Caco-2 (cell line): ENCODE measurements around the gene GRIK4. TPM values are rescaled to one million over a fixed set of nuclear protein-coding genes. Genes with fewer than 3 reads are reported as not detected.

ENCODE experiments used
- BruUV-seq: library from RNA; stranded (reverse); fragments of 400-500 nt; replicated peaks from 2 replicates; lab custom pipeline; 2021; lab: Mats Ljungman, UMichigan
- CTCF ChIA-PET: fragments of 300-600 bp; sonication (Branson Sonifier 250); formaldehyde crosslinking; loops from one replicate; lab custom pipeline; 2022; ENCODE audit warnings: antibody characterized with exemption; lab: Charles Lee
- POLR2A ChIA-PET: fragments of 300-600 bp; sonication (Branson Sonifier 250); formaldehyde crosslinking; loops from one replicate; lab custom pipeline; 2022; ENCODE audit warnings: antibody characterized with exemption; lab: Charles Lee
- DNase-seq, 2 experiments: peaks; one replicate each; pipeline versions ENCODE4 v3.0.0 to v3.0.0-alpha.2; 2020 to 2022
- H3K27me3 ChIP-seq: replicated peaks from 2 replicates; pipeline ENCODE4 v1.6.0; 2011; ENCODE audit warnings: low read length; ENCODE audit not compliant: control insufficient read depth, insufficient read depth
- H3K36me3 ChIP-seq: 2 replicates; pipeline ENCODE4 v1.5.1; 2011; ENCODE audit warnings: low read length; ENCODE audit not compliant: control insufficient read depth, insufficient read depth
- H3K4me1 ChIP-seq: fragments of 250-450 bp; sonication (Bioruptor Pico); 2 replicates; pipeline ENCODE4 v1.5.1; 2020; ENCODE audit warnings: mild to moderate bottlenecking
- H3K4me3 ChIP-seq: 2 replicates; pipeline ENCODE4 v1.5.1; 2011; ENCODE audit warnings: low read depth, mild to moderate bottlenecking, control low read depth, low read length
- H3K9me3 ChIP-seq: fragments of 250-450 bp; sonication (Bioruptor Pico); 2 replicates; pipeline ENCODE4 v1.5.1; 2020; ENCODE audit warnings: mild to moderate bottlenecking, moderate library complexity
- H3K27ac Mint-ChIP-seq: one replicate; pipeline ENCODE4 v1.8.0; 2022; ENCODE audit warnings: mixed read lengths; ENCODE audit not compliant: unreplicated experiment
- H3K27me3 Mint-ChIP-seq: one replicate; pipeline ENCODE4 v1.8.0; 2022; ENCODE audit warnings: mixed read lengths; ENCODE audit not compliant: insufficient read depth, unreplicated experiment
- H3K36me3 Mint-ChIP-seq: one replicate; pipeline ENCODE4 v1.8.0; 2022; ENCODE audit warnings: mild to moderate bottlenecking, mixed read lengths; ENCODE audit not compliant: insufficient read depth, unreplicated experiment
- H3K4me1 Mint-ChIP-seq: one replicate; pipeline ENCODE4 v1.8.0; 2022; ENCODE audit warnings: low read depth, mixed read lengths; ENCODE audit not compliant: unreplicated experiment
- H3K4me3 Mint-ChIP-seq: one replicate; pipeline ENCODE4 v1.8.0; 2022; ENCODE audit warnings: mild to moderate bottlenecking, moderate library complexity, mixed read lengths; ENCODE audit not compliant: unreplicated experiment
- H3K9me3 Mint-ChIP-seq: one replicate; pipeline ENCODE4 v1.8.0; 2022; ENCODE audit warnings: mixed read lengths; ENCODE audit not compliant: unreplicated experiment
- CTCF ChIP-seq, 2 experiments: fragments of 200-600 bp in 1 of 2; IDR thresholded peaks; 1 replicate in 1 of 2; 2 replicates in 1 of 2; pipeline versions ENCODE4 v1.5.1 to v1.8.0; 2011 to 2022; ENCODE audit warnings: antibody characterized with exemption in 1 of 2, control low read depth in 1 of 2, inconsistent platforms in 1 of 2, low read depth in 1 of 2, low read length in 1 of 2, mild to moderate bottlenecking in 1 of 2, moderate library complexity in 1 of 2; ENCODE audit not compliant: insufficient read depth in 1 of 2, severe bottlenecking in 1 of 2, unreplicated experiment in 1 of 2
- intact Hi-C: fragments of 100-400 bp; cut with micrococcal nuclease; formaldehyde crosslinking; loops from one replicate; pipeline ENCODE4 v1.10.0; 2022; ENCODE audit not compliant: unreplicated experiment
- total RNA-seq: library from RNA; stranded (reverse); gene quantifications from 2 replicates; pipeline ENCODE4 v1.2.3, GENCODE V29; 2022

GRIK4 gene
- total RNA-seq, 1 experiment from 2014 or later = 2.0 TPM

- Mint-ChIP-seq H3K27me3 (peaks cover 2% of the 10 kb centered on the region), H3K4me3 (no peak overlapping the region), H3K27ac (no peak overlapping the region), H3K9me3 (no peaks in the 10 kb centered on the region), H3K4me1 (peaks cover 20% of the 10 kb centered on the region), H3K36me3 (no peaks in the 10 kb centered on the region)
- DNase-seq = peak in 1 of 2 experiments; percentile 48
- POLR2A ChIA-PET = interaction anchor here (1.5 kb wide), 1 partner anchor 9 kb away, joined by 3 read pairs; no protein-coding TSS in a partner anchor
- no peaks in the 10 kb centered on the region for H3K27me3 ChIP-seq
- H3K9me3 ChIP-seq = no peaks in the 10 kb centered on the region
- no peak overlapping the region for H3K4me3 ChIP-seq
- no TSS peak for BruUV-seq
- CTCF ChIA-PET = interaction anchor here (0.9 to 1.6 kb wide), 4 partner anchors 24 to 436 kb away, joined by 3 to 8 read pairs (median 5); no protein-coding TSS in a partner anchor
- no peaks in the 10 kb centered on the region for H3K36me3 ChIP-seq
- no peak for TF ChIP-seq CTCF (IDR thresholded peaks at IDR 0.05; ENCODE audit: insufficient read depth in 1 of 2, low read depth in 1 of 2, low read length in 1 of 2, severe bottlenecking in 1 of 2, unreplicated experiment in 1 of 2)
- intact Hi-C loops = loop anchor here (1.0 to 2.0 kb wide), 2 partner anchors 10 to 24 kb away; no protein-coding TSS in a partner anchor
- H3K4me1 ChIP-seq = peaks cover 19% of the 10 kb centered on the region
These were observed 5.2 kb downstream of the GRIK4 start for GRCh38 chr11:120516461-120517389.

- intact Hi-C loops = loop anchor here (1.0 to 2.0 kb wide), 2 partner anchors 9 to 23 kb away; no protein-coding TSS in a partner anchor
- H3K4me1 Mint-ChIP-seq = peaks cover 20% of the 10 kb centered on the region
- H3K36me3 ChIP-seq = no peaks in the 10 kb centered on the region
- H3K27me3 ChIP-seq = no peaks in the 10 kb centered on the region
- POLR2A ChIA-PET = interaction anchor here (1.5 kb wide), 1 partner anchor 9 kb away, joined by 3 read pairs; no protein-coding TSS in a partner anchor
- BruUV-seq = no TSS peak
- CTCF ChIA-PET = interaction anchor here (0.9 to 1.6 kb wide), 4 partner anchors 24 to 435 kb away, joined by 3 to 8 read pairs (median 5); no protein-coding TSS in a partner anchor
- H3K4me3 ChIP-seq = no peak overlapping the region
- peak overlapping the region; percentile 18 for H3K27ac Mint-ChIP-seq
- DNase-seq = no peak
- no peak for TF ChIP-seq CTCF (IDR thresholded peaks at IDR 0.05; ENCODE audit: insufficient read depth in 1 of 2, low read depth in 1 of 2, low read length in 1 of 2, severe bottlenecking in 1 of 2, unreplicated experiment in 1 of 2)
- H3K9me3 ChIP-seq = no peaks in the 10 kb centered on the region
- H3K9me3 Mint-ChIP-seq = no peaks in the 10 kb centered on the region
- no peak overlapping the region for H3K4me3 Mint-ChIP-seq
- H3K27me3 Mint-ChIP-seq = peaks cover 2% of the 10 kb centered on the region
- no peaks in the 10 kb centered on the region for H3K36me3 Mint-ChIP-seq
- peaks cover 19% of the 10 kb centered on the region for H3K4me1 ChIP-seq
These were observed 5.8 kb downstream of the GRIK4 start for GRCh38 chr11:120517390-120517761.

DNA sequence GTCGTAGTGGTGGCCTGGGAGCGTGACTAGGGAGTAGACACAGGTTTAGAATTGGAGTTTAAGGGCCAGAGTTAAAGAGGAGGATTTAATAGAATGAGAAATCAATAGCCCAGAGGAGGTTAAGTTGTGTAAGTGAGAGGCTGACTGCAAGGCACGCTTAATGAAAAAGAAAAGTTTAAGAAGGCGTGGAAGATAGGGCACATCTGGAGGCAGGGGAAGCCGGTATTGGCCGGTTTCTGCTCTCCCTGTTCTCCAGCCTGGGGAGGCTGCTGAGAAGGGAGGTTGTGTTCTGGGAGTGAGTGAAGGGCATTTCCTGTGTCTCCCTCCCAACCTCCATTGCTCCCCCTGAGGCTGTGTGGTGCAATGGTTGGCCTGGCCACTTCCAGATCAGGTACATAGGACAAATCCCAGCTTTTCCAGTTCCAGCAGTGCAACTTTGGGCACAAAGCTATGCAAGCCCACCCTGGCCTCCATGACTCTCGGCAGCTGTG, 6.3 kb downstream of the GRIK4 start:
- CTCF ChIA-PET = interaction anchor here (0.9 to 1.6 kb wide), 4 partner anchors 23 to 435 kb away, joined by 3 to 8 read pairs (median 5); no protein-coding TSS in a partner anchor
- H3K4me3 ChIP-seq = no peak overlapping the region
- POLR2A ChIA-PET = no interaction called here
- Mint-ChIP-seq H3K27ac (peak overlapping the region; percentile 18), H3K36me3 (no peaks in the 10 kb centered on the region), H3K4me1 (peaks cover 22% of the 10 kb centered on the region), H3K4me3 (no peak overlapping the region), H3K9me3 (no peaks in the 10 kb centered on the region), H3K27me3 (peaks cover 2% of the 10 kb centered on the region)
- no peaks in the 10 kb centered on the region for H3K27me3 ChIP-seq
- no peak for DNase-seq
- no TSS peak for BruUV-seq
- H3K9me3 ChIP-seq = no peaks in the 10 kb centered on the region
- no peaks in the 10 kb centered on the region for H3K36me3 ChIP-seq
- no peak for TF ChIP-seq CTCF (IDR thresholded peaks at IDR 0.05; ENCODE audit: insufficient read depth in 1 of 2, low read depth in 1 of 2, low read length in 1 of 2, severe bottlenecking in 1 of 2, unreplicated experiment in 1 of 2)
- intact Hi-C loops = loop anchor here (1.0 to 2.0 kb wide), 2 partner anchors 8 to 23 kb away; no protein-coding TSS in a partner anchor
- peaks cover 19% of the 10 kb centered on the region for H3K4me1 ChIP-seq
